GM18511 (cell line): ENCODE measurements around the gene MOB3C.

Source experiments
- ATAC-seq: cut with Tn5 transposase; IDR thresholded peaks from one replicate; pipeline ENCODE4 v1.9.1; 2021; ENCODE audit warnings: mild to moderate bottlenecking, moderate library complexity; ENCODE audit not compliant: unreplicated experiment

The MOB3C gene

DNA sequence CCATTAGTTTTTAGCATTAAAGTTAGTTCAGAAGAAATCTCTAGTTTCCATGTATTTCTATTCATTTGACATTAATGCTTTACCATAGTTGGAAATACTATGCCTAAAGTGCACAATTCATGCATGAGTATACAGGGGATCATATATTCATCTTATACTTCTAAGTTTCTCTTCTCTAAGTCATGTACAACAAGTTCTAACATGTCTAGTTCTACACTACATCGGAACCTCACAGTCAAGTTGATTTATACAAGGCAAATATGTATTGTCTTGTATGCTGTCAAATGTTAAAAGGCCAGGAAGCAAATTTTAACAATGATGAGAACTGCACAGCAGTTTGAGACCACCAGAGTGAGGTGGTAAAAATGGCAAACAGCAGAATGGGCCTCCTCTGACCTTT lies 22.9 kb upstream of the MOB3C start:
- no peak for ATAC-seq

DNA sequence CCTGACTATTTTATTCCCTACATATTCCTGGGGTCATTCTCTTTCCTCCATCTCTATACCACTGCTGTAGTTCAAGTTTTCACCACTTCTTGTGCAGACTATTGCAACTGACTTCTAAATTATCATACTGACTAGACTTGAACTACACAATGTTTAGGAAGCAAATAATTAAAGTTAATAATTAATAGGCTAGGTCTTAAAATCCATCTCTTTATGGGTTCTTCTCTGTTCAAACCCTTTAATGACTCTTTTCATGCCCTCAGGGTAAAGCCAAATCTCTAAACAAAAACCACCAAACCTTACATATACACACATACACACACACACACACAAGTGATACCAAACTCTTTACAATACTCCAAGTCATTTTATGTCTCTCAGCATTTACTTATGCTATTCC lies 22.3 kb upstream of the MOB3C start:
- no peak for ATAC-seq

GRCh38 chr1:46637444-46638083 lies 21.0 kb upstream of the MOB3C start:
- ATAC-seq: no peak

- no peak for ATAC-seq
Observed at GRCh38 chr1:46635205-46635604, 18.6 kb upstream of the MOB3C start.

GRCh38 chr1:46630719-46631118 lies 14.1 kb upstream of the MOB3C start:
- no peak for ATAC-seq

DNA sequence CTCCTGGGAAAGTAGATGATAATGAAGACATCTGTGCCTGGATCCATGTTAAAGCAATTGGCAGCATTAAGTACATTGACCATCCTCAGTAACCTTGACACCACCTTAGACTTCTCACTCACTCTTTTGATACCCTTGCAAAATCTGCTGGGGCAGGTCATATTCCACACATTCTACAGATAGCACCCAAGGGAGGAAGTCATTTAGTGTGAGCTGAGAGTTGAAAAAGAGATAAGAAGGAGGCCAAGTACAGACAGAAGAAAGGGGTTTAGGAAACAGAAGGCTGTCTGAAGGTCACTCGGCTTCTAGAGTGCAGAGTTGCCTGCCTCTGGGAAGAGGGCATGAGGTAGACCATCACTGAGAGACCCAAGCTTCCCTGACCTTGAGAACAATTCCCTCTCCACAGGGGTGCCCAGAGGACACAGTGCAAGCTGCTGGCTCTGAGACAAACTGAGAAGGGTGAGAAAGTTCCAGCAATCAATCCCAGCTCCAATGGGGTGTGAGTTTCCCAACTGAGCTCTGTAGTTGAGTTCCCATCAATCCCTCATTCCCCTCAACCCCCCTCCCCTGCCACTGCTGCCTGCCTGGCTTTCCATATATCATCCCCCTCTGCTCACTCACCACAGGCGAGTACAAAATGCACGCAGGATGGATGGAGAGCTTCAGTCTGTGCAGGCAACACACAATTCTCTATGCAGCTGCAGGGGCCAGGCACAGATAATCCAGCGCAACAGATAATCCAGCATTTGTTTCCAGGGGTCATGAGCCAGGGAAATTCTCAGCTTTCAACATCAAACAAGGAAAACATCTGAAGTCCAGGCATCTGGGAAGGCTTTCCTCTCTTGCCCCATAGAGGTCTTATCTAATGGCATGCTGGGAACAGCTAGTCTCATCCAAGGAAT lies 7.4 kb upstream of the MOB3C start:
- no peak for ATAC-seq

GRCh38 chr1:46622344-46622743 lies 5.7 kb upstream of the MOB3C start:
- no peak for ATAC-seq

DNA sequence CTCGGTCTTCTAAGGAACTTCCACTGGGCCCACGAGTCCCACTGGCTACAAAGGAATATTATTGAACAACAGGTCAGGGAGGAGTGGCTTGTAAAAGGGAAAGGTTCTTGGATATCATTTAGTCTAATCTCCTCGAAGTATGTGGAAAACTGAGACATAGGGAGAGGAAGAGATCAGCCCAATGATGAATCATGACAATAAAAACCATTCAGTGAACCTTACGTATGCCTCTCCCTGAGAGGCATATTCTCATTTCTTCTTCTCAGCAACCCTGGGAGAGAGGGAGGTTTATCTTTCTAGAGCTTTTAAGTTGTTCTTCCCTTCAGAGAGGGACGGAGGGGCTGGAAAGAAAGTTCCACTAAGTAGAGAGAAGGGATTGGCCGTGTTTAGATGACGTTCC lies 5.3 kb upstream of the MOB3C start:
- ATAC-seq: no peak

- ATAC-seq: no peak
Observed at GRCh38 chr1:46619656-46620258, 3.1 kb upstream of the MOB3C start.

GRCh38 chr1:46618754-46619415 lies 2.3 kb upstream of the MOB3C start:
- ATAC-seq: no peak

- no peak for ATAC-seq
Observed at GRCh38 chr1:46617833-46618232, 1.2 kb upstream of the MOB3C start.

DNA sequence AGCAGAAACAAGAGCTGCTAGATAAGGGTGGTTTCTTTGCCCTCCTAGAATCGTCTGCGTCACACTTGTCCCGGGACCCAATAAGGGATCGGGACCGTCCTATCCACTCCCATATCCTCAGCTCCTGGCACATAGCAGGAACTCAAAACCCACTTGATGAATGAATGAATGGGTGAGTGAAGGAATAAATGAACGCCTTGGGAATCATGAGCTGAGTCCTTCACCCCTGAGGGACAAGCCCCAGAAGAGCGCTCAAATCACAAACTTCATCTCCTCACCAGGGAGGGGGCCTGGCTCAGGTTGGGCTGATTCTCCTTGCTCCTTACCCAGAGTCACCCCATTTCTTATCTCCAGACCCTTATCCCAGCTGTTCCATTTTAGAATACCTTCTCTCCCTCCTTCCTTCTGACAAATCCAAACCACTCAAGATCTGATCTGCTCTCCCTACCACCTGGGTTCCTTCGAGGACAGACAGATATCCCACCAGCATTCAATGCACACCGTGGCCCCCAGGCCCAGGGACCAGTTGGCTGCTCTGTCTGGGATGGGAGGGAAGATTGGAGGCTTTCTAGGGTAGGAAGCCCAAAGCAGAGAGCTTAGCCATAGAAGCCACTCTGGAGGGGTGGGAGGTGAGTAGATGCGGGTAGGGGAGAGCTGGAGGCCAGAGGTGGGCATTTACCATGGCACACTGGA lies 643 bp upstream of the MOB3C start:
- ATAC-seq: no peak

DNA sequence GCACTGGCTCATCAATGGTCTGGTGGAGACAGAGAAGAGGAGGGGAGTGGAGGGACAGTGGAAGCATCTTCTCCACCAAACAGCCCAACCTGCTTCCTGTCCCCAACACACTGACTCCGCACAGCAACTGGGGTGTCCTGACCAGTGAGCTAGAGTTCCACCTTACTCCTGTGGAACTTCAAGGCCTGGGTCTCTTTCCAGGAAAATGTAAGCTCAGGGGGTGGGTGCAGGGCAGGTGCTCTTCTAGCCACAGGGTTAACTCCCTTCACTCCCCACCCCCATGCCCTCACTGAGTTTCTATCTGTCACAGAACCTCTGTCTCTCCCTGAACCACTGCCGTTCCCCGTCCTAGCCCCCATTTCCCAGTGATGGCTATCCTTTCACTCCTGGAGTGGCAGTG lies 876 bp downstream of the MOB3C start:
- no peak for ATAC-seq

- ATAC-seq: no peak
Observed at GRCh38 chr1:46615088-46615487, 1.5 kb downstream of the MOB3C start.

GRCh38 chr1:46614604-46614984 lies 2.0 kb downstream of the MOB3C start:
- ATAC-seq: no peak

GRCh38 chr1:46613661-46614603 lies 2.7 kb downstream of the MOB3C start:
- ATAC-seq: peak; percentile 41

- no peak for ATAC-seq
Observed at GRCh38 chr1:46612937-46613660, 3.5 kb downstream of the MOB3C start.

DNA sequence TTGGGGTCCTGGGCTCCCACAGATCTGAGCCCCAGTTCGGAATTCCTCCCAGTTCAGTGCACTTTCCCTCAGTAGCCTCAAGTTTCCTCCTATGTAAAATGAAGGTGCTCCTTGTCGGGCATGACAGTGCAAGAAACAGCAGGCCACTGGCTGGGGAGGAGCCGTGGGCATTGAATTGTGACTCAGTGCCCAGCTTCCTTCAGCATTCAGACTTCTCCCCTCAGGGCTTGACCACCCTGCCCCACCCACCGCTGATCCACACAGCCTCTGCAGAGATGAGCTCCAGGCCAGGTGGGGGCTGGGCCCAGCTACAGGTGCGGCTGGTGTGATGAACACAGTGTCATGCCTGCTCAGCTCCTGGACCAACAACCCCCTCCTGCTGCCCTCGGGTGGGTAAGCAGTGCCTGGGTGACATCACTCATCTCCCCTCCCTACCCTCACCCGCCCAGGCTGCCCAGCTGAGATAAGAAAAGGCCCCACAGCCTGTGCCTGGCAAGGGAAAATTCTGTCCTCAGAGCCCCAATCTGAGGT lies 4.9 kb downstream of the MOB3C start:
- no peak for ATAC-seq
